Measurements from ENCODE around the gene MAP6D1. TPM values are rescaled to one million over a fixed set of nuclear protein-coding genes. Genes with fewer than 3 reads are reported as not detected.
"Not testable (repeated sequence)": the region's sequence is repeated elsewhere in the genome, so short reads cannot be mapped to it uniquely, and the experiment has no call there.

Gene MAP6D1
- total RNA-seq, 1 donor from 2014 or later: 3.2 TPM

DNA sequence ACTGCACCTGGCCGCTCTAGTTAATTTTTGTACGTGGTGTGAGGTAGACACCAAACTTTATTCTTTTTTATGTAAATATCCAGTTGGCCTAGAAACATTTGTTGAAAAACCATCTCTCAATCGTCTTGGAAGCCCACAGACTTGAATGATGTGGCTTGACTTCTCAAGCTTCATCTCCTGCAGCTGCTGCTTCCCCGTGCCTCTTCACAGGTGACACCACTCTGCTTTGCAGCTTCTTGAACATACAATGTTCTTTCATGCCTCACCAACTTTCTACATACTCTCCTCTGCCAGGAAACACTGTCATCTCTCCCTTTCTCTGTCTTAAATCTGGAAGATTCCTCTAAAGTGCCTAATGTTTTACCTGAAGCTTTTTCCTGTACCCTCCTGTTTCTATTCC, 35.6 kb downstream of the MAP6D1 start:
- Mint-ChIP-seq H3K36me3 (peaks cover 46% of the 10 kb centered on the region), H3K9me3 (no peaks in the 10 kb centered on the region), H3K4me3 (no peak overlapping the region), H3K27ac (no peak overlapping the region), H3K4me1 (ENCODE audit: unreplicated experiment) (no peaks in the 10 kb centered on the region), H3K27me3 (no peaks in the 10 kb centered on the region)
- no peak for DNase-seq (ENCODE audit: extremely low spot score, unreplicated experiment)
- TF ChIP-seq, protein P1, sequence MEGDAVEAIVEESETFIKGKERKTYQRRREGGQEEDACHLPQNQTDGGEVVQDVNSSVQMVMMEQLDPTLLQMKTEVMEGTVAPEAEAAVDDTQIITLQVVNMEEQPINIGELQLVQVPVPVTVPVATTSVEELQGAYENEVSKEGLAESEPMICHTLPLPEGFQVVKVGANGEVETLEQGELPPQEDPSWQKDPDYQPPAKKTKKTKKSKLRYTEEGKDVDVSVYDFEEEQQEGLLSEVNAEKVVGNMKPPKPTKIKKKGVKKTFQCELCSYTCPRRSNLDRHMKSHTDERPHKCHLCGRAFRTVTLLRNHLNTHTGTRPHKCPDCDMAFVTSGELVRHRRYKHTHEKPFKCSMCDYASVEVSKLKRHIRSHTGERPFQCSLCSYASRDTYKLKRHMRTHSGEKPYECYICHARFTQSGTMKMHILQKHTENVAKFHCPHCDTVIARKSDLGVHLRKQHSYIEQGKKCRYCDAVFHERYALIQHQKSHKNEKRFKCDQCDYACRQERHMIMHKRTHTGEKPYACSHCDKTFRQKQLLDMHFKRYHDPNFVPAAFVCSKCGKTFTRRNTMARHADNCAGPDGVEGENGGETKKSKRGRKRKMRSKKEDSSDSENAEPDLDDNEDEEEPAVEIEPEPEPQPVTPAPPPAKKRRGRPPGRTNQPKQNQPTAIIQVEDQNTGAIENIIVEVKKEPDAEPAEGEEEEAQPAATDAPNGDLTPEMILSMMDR (conservative IDR thresholded peaks at IDR 0.05): no peak

DNA sequence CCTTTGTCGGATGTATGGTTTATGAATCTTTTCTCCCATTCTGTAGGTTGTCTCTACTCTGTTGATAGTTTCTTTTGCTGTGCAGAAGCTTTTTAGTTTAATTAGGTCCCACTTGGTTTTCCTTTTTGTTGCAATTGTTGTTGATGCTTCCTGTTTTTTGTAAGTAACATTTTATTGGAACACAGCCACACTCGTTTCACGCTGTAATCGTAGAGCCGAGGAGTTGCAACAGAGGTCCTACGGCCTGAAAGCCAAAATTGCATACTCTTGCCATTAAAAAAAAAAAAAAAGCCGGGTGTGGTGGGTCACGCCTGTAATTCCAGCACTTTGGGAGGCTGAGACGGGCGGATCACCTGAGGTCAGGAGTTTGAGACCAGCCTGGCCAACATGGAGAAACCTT, 40.9 kb downstream of the MAP6D1 start:
- not testable (repeated sequence) for H3K27ac Mint-ChIP-seq; H3K27me3 Mint-ChIP-seq; H3K4me1 Mint-ChIP-seq (ENCODE audit: unreplicated experiment); DNase-seq (ENCODE audit: extremely low spot score, unreplicated experiment); H3K9me3 Mint-ChIP-seq; H3K4me3 Mint-ChIP-seq
- H3K36me3 Mint-ChIP-seq: peaks cover 56% of the 10 kb centered on the region

DNA sequence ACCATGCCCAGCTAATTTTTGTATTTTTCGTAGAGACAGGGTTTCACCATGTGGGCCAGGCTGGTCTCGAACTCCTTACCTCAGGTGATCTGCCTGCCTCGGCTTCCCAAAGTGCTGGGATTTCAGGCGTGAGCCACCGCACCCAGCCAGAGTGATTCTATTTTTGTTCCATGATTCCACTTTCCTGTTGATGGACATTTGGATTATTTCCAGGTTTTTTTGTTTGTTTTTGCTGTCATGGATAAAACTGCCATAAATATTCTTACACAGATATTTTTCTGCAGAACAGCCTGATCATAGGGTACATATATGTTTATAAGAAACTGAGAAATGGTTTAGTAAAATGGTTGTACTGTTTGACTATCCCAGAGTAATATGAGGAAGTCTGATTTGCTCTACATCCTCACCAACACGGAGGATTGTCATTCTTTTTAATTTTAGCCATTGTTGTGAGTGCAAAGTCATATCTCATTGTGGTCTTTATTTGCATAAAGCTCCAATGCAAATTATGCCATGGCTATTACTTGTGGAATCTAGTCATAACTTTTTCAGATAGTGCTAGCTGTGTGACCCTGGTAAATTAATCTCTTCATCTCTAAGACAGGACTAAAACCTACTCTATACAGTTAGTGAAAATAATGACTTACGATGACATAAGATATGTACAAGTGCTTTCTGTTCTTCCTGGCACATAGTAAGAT, 42.7 kb downstream of the MAP6D1 start:
- Mint-ChIP-seq H3K4me1 (ENCODE audit: unreplicated experiment) (no peaks in the 10 kb centered on the region), H3K27me3 (no peaks in the 10 kb centered on the region), H3K9me3 (no peaks in the 10 kb centered on the region), H3K4me3 (no peak overlapping the region), H3K36me3 (peaks cover 53% of the 10 kb centered on the region), H3K27ac (no peak overlapping the region)
- no peak for DNase-seq (ENCODE audit: extremely low spot score, unreplicated experiment)
- TF ChIP-seq, protein P1 (conservative IDR thresholded peaks at IDR 0.05): no peak

DNA sequence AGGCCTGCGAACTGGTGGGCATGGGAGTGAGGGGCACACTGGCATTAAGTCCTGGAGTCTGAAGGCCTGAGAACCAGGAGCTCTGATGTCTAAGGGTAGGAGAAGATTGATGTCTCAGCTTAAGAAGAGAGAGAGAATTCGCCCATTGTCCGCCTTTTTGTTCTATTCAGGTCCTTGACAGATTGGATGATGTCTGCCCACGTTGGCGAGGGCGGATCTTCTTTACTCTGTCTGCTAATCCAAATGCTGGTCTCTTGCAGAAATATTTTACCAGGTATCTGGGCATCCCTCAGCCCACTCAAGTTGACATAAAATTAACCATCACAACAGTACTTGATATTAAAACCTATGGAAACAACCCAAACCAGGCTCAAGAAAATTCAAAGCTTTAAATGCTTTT, 44.1 kb downstream of the MAP6D1 start:
- no peak overlapping the region for H3K4me3 Mint-ChIP-seq
- no peaks in the 10 kb centered on the region for H3K4me1 Mint-ChIP-seq (ENCODE audit: unreplicated experiment)
- TF ChIP-seq, protein P1 (conservative IDR thresholded peaks at IDR 0.05): no peak
- no peak for DNase-seq (ENCODE audit: extremely low spot score, unreplicated experiment)
- peaks cover 48% of the 10 kb centered on the region for H3K36me3 Mint-ChIP-seq
- H3K27ac Mint-ChIP-seq: no peak overlapping the region
- no peaks in the 10 kb centered on the region for H3K27me3 Mint-ChIP-seq
- H3K9me3 Mint-ChIP-seq: no peaks in the 10 kb centered on the region

DNA sequence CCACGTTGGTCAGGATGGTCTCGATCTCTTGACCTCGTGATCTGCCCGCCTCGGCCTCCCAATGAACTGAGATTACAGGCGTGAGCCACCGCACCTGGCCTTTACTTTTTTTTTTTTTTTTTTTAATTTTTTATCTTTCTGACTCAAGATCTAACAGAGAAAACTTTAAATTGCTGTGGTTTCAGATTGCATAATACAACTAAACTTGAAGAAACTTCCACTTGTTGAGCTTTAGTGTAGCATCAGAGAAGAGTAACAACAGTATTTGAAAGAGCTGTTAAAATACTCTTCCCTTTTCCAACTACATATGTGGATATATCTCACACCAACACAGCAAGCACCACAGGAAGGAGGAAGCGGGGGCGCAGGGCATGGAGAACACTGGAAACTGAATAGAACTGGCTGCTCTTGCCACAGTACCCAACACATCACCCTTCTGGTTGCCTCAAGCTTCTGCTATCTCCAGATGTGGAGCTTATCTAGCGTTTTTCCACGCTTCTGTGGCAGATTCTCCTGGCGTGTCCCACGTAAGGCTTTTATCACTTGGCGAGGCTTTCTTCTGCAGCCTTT, 45.4 kb downstream of the MAP6D1 start:
- Mint-ChIP-seq H3K27ac (no peak overlapping the region), H3K4me3 (no peak overlapping the region), H3K4me1 (ENCODE audit: unreplicated experiment) (no peaks in the 10 kb centered on the region), H3K36me3 (peaks cover 46% of the 10 kb centered on the region), H3K9me3 (no peaks in the 10 kb centered on the region), H3K27me3 (no peaks in the 10 kb centered on the region)
- no peak for DNase-seq (ENCODE audit: extremely low spot score, unreplicated experiment)
- TF ChIP-seq, protein P1 (conservative IDR thresholded peaks at IDR 0.05): no peak

DNA sequence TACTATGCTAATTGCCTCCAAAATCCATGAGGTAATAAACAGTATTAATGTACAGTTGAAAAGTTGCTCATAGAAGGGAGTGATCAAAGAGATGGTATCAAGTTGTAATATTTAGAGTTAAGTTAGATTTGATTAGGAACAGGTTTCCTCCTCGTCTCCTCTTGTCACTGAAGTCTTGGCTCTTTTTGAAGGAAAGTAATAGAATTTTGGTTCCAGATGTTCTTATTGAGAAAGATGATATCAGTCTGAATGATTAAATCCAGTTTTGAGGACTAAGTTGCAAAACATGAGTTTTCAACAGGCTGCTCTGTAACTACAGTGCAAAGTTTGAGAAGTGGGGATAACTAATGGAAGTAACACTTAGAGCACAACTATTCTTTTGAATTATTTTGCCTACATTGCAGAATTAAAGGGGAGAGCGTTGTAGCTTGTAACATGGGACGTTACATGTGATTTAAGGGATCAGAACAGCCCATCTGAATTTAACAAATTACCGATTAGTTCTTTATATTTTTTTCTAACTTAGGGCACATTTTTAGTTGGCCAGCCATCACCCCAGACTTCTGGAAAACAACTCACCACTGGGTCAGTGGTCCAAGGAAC, 48.3 kb downstream of the MAP6D1 start:
- TF ChIP-seq, protein P1 (conservative IDR thresholded peaks at IDR 0.05): no peak
- no peaks in the 10 kb centered on the region for H3K9me3 Mint-ChIP-seq
- H3K4me3 Mint-ChIP-seq: no peak overlapping the region
- H3K27ac Mint-ChIP-seq: no peak overlapping the region
- no peaks in the 10 kb centered on the region for H3K27me3 Mint-ChIP-seq
- DNase-seq (ENCODE audit: extremely low spot score, unreplicated experiment): no peak
- H3K36me3 Mint-ChIP-seq: peaks cover 44% of the 10 kb centered on the region
- no peaks in the 10 kb centered on the region for H3K4me1 Mint-ChIP-seq (ENCODE audit: unreplicated experiment)

DNA sequence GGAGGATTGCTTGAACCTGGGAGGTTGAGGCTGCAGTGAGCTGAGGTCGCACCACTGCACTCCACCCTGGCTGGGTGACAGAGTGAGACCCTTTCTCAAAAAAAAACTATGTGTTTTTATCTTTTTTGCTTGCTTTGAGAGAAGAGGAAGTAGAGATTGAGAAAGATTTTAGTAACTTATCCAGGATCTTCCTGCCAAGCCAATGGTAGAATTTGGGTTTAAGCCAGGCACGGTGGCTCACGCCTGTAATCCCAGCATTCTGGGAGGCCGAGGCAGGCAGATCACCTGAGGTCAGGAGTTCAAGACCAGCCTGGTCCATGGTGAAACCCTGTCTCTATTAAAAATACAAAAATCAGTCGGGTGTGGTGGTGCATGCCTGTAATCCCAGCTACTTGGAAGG, 48.9 kb downstream of the MAP6D1 start:
- H3K36me3 Mint-ChIP-seq: peaks cover 42% of the 10 kb centered on the region

More for the DNA sequence above, 48.9 kb downstream of the MAP6D1 start:
- H3K9me3 Mint-ChIP-seq; DNase-seq (ENCODE audit: extremely low spot score, unreplicated experiment); H3K4me3 Mint-ChIP-seq; H3K27ac Mint-ChIP-seq; H3K4me1 Mint-ChIP-seq (ENCODE audit: unreplicated experiment); H3K27me3 Mint-ChIP-seq: not testable (repeated sequence)

All from type B pancreatic cell (in vitro differentiated cells).